H1 (cell line): ENCODE results near the gene A4GALT. TPM values are rescaled to one million over a fixed set of nuclear protein-coding genes. Genes with fewer than 3 reads are reported as not detected.

Experiments
- CTCF ChIA-PET: fragments of 300-600 bp; sonication (Branson Sonifier 250); formaldehyde crosslinking; loops from one replicate; lab custom pipeline; 2021; ENCODE audit not compliant: partially characterized antibody; lab: Charles Lee
- POLR2A ChIA-PET: fragments of 300-600 bp; sonication (Branson Sonifier 250); formaldehyde crosslinking; loops from one replicate; lab custom pipeline; 2021; ENCODE audit warnings: inconsistent platforms; ENCODE audit not compliant: partially characterized antibody; lab: Charles Lee
- DNase-seq, 2 experiments: peaks; one replicate each; pipeline versions ENCODE4 v3.0.0 to v3.0.0-alpha.2; 2010 to 2022; ENCODE audit warnings: low spot score in 2 of 2, low read depth in 1 of 2, mixed read lengths in 1 of 2
- FAIRE-seq: peaks from 2 replicates; lab custom pipeline; 2011; peaks lifted over from hg19 to GRCh38; lab: Jason Lieb, UNC
- H2AFZ ChIP-seq: 2 replicates; pipeline ENCODE4 v1.8.1; 2012; ENCODE audit warnings: low read length, inconsistent platforms
- H2AK5ac ChIP-seq: 2 replicates; pipeline ENCODE4 v1.6.1; 2013; ENCODE audit warnings: low read depth, low read length
- H2BK120ac ChIP-seq: replicated peaks from 2 replicates; pipeline ENCODE3; 2013; ENCODE audit warnings: low read depth, low read length, inconsistent platforms
- H2BK12ac ChIP-seq: 2 replicates; pipeline ENCODE4 v1.6.1; 2013; ENCODE audit warnings: low read depth, low read length
- H2BK15ac ChIP-seq: 2 replicates; pipeline ENCODE4 v1.6.1; 2013; ENCODE audit warnings: low read length
- H2BK20ac ChIP-seq: 2 replicates; pipeline ENCODE4 v1.6.1; 2013; ENCODE audit warnings: low read length
- H2BK5ac ChIP-seq: 2 replicates; pipeline ENCODE4 v1.6.1; 2013; ENCODE audit warnings: low read depth, low read length
- H3K14ac ChIP-seq: 2 replicates; pipeline ENCODE4 v1.6.1; 2013; ENCODE audit warnings: inconsistent platforms; ENCODE audit not compliant: insufficient read length
- H3K18ac ChIP-seq: 2 replicates; pipeline ENCODE4 v1.6.1; 2013; ENCODE audit warnings: low read length; ENCODE audit errors: extremely low read depth
- H3K23ac ChIP-seq: 2 replicates; pipeline ENCODE4 v1.6.1; 2013; ENCODE audit warnings: inconsistent platforms; ENCODE audit not compliant: insufficient read length
- H3K23me2 ChIP-seq: 2 replicates; pipeline ENCODE4 v1.6.1; 2013; ENCODE audit warnings: low read depth, low read length
- H3K27ac ChIP-seq: 2 replicates; pipeline ENCODE4 v1.6.1; 2011; ENCODE audit warnings: low read depth, low read length, inconsistent platforms
- H3K27me3 ChIP-seq, 4 experiments: replicated peaks in 1 of 4; 1 replicate in 1 of 4; 2 replicates in 3 of 4; pipeline versions ENCODE4 v1.6.1 to v1.8.1; 2011 to 2013; ENCODE audit warnings: low read length in 3 of 4, mild to moderate bottlenecking in 3 of 4, inconsistent platforms in 2 of 4, mixed read lengths in 2 of 4, moderate library complexity in 1 of 4; ENCODE audit not compliant: control insufficient read depth in 3 of 4, insufficient read depth in 3 of 4; ENCODE audit errors: extremely low read depth in 1 of 4
- H3K36me3 ChIP-seq, 4 experiments: 2 replicates each; pipeline versions ENCODE4 v1.6.1 to v1.8.1; 2011 to 2013; ENCODE audit warnings: mild to moderate bottlenecking in 4 of 4, low read length in 3 of 4, moderate library complexity in 2 of 4, control low read depth in 1 of 4, inconsistent platforms in 1 of 4; ENCODE audit not compliant: insufficient read depth in 4 of 4, control insufficient read depth in 2 of 4
- H3K4ac ChIP-seq: replicated peaks from 2 replicates; pipeline ENCODE3; 2013; ENCODE audit warnings: low read length, low read depth, mixed read lengths, inconsistent platforms; ENCODE audit not compliant: insufficient read length
- H3K4me1 ChIP-seq, 4 experiments: replicated peaks in 1 of 4; 1 replicate in 1 of 4; 2 replicates in 3 of 4; pipeline versions ENCODE4 v1.6.1 to v1.8.1; 2011 to 2013; ENCODE audit warnings: low read length in 3 of 4, inconsistent platforms in 2 of 4, mixed read lengths in 1 of 4; ENCODE audit not compliant: insufficient read depth in 4 of 4, control insufficient read depth in 3 of 4
- H3K4me2 ChIP-seq, 2 experiments: 2 replicates each; pipeline versions ENCODE4 v1.6.1 to v1.8.1; 2011 to 2013; ENCODE audit warnings: low read depth in 2 of 2, low read length in 2 of 2, control low read depth in 1 of 2, inconsistent platforms in 1 of 2, mild to moderate bottlenecking in 1 of 2; ENCODE audit not compliant: insufficient read depth in 1 of 2
- H3K4me3 ChIP-seq, 4 experiments: fragments of 200-600, 300-600 bp in 1 of 4; sonication (generic), shearing (Covaris generic), sonication (Bioruptor Twin) in 1 of 4; 2 replicates each; pipeline versions ENCODE4 v1.5.1 to v1.8.1; 2011 to 2016; ENCODE audit warnings: low read length in 4 of 4, low read depth in 3 of 4, control low read depth in 2 of 4, inconsistent platforms in 2 of 4, mild to moderate bottlenecking in 2 of 4, mixed read lengths in 1 of 4, moderate library complexity in 1 of 4; ENCODE audit not compliant: insufficient read depth in 2 of 4; ENCODE audit errors: extremely low read depth in 1 of 4
- H3K56ac ChIP-seq: replicated peaks from 2 replicates; pipeline ENCODE3; 2013; ENCODE audit warnings: low read depth, mild to moderate bottlenecking, mixed read lengths, low read length, inconsistent platforms; ENCODE audit not compliant: insufficient read length
- H3K79me1 ChIP-seq: 2 replicates; pipeline ENCODE4 v1.6.1; 2013; ENCODE audit warnings: low read depth, low read length, control low read depth
- H3K79me2 ChIP-seq, 2 experiments: 2 replicates each; pipeline versions ENCODE4 v1.6.1 to v1.8.1; 2012 to 2013; ENCODE audit warnings: low read length in 2 of 2, mild to moderate bottlenecking in 2 of 2, inconsistent platforms in 1 of 2; ENCODE audit not compliant: insufficient read depth in 2 of 2, control insufficient read depth in 1 of 2
- H3K9ac ChIP-seq, 4 experiments: replicated peaks in 1 of 4; 1 replicate in 1 of 4; 2 replicates in 3 of 4; pipeline versions ENCODE4 v1.6.1 to v1.8.1; 2011 to 2013; ENCODE audit warnings: low read depth in 3 of 4, low read length in 3 of 4, control low read depth in 2 of 4, mild to moderate bottlenecking in 2 of 4, moderate library complexity in 2 of 4, inconsistent platforms in 1 of 4; ENCODE audit errors: extremely low read depth in 1 of 4
- H3K9me3 ChIP-seq, 2 experiments: 2 replicates each; pipeline versions ENCODE4 v1.6.1 to v1.8.1; 2012 to 2013; ENCODE audit warnings: mild to moderate bottlenecking in 2 of 2, moderate library complexity in 2 of 2, control low read depth in 1 of 2, inconsistent platforms in 1 of 2, low read depth in 1 of 2, low read length in 1 of 2, mixed read lengths in 1 of 2; ENCODE audit not compliant: insufficient read depth in 2 of 2
- H4K20me1 ChIP-seq, 2 experiments: replicated peaks in 1 of 2; 2 replicates each; pipeline versions ENCODE3 to v1.8.1; 2011 to 2013; ENCODE audit warnings: inconsistent platforms in 2 of 2, low read length in 2 of 2, mild to moderate bottlenecking in 1 of 2; ENCODE audit not compliant: insufficient read depth in 2 of 2, control insufficient read depth in 1 of 2
- H4K5ac ChIP-seq: 2 replicates; pipeline ENCODE4 v1.6.1; 2013; ENCODE audit warnings: low read length, low read depth, mixed read lengths, inconsistent platforms; ENCODE audit not compliant: insufficient read length
- H4K8ac ChIP-seq: 2 replicates; pipeline ENCODE4 v1.8.0; 2013; ENCODE audit warnings: mild to moderate bottlenecking, moderate library complexity, low read length, inconsistent platforms; ENCODE audit not compliant: insufficient read depth; ENCODE audit errors: extremely low read depth
- H4K91ac ChIP-seq: replicated peaks from 2 replicates; pipeline ENCODE3; 2013; ENCODE audit warnings: low read length, mixed read lengths, inconsistent platforms; ENCODE audit not compliant: insufficient read length
- CTCF ChIP-seq, 3 experiments: IDR thresholded peaks; 1 replicate in 2 of 3; 2 replicates in 1 of 3; pipeline versions ENCODE4 v1.5.1 to v1.6.1; 2011; ENCODE audit warnings: low read length in 3 of 3, mild to moderate bottlenecking in 3 of 3, inconsistent platforms in 2 of 3, low read depth in 1 of 3, moderate library complexity in 1 of 3; ENCODE audit not compliant: insufficient read depth in 1 of 3; ENCODE audit errors: control extremely low read depth in 1 of 3
- EGR1 ChIP-seq: IDR thresholded peaks from 2 replicates; pipeline ENCODE4 v1.6.1; 2011; ENCODE audit warnings: low read depth, low read length, borderline replicate concordance
- FOSL1 ChIP-seq: IDR thresholded peaks from 2 replicates; pipeline ENCODE4 v1.6.1; 2011; ENCODE audit warnings: mild to moderate bottlenecking, low read depth, low read length, moderate library complexity; ENCODE audit not compliant: insufficient read depth
- GABPA ChIP-seq: IDR thresholded peaks from 2 replicates; pipeline ENCODE4 v1.6.1; 2011; ENCODE audit warnings: mild to moderate bottlenecking, low read length, moderate library complexity, borderline replicate concordance; ENCODE audit not compliant: insufficient read depth
- PHF8 ChIP-seq: fragments of 200-600 bp; sonication (generic); conservative IDR thresholded peaks from 2 replicates; pipeline ENCODE4 v1.7.1; 2012; ENCODE audit warnings: low read depth, mild to moderate bottlenecking, inconsistent platforms, low read length, moderate library complexity
- POLR2A ChIP-seq, 2 experiments: IDR thresholded peaks; 1 replicate in 1 of 2; 2 replicates in 1 of 2; pipeline ENCODE4 v1.6.1; 2011; ENCODE audit warnings: low read depth in 2 of 2, low read length in 2 of 2, mild to moderate bottlenecking in 2 of 2; ENCODE audit errors: control extremely low read depth in 1 of 2
- RNF2 ChIP-seq: fragments of 200-900, 300-1000 bp; sonication (generic); IDR thresholded peaks from 2 replicates; pipeline ENCODE4 v1.7.1; 2016; ENCODE audit warnings: borderline replicate concordance, low read depth, mild to moderate bottlenecking, antibody characterized with exemption, low read length; ENCODE audit not compliant: poor library complexity, severe bottlenecking; ENCODE audit errors: missing control alignments
- SIRT6 ChIP-seq: IDR thresholded peaks from one replicate; pipeline ENCODE4 v1.7.1; 2012; ENCODE audit warnings: low read length, inconsistent platforms
- SIX5 ChIP-seq: IDR thresholded peaks from 2 replicates; pipeline ENCODE4 v1.6.1; 2011; ENCODE audit warnings: mild to moderate bottlenecking, low read depth, low read length
- SP4 ChIP-seq: IDR thresholded peaks from 2 replicates; pipeline ENCODE4 v1.6.1; 2012; ENCODE audit warnings: low read length, inconsistent platforms
- TAF1 ChIP-seq: IDR thresholded peaks from 2 replicates; pipeline ENCODE4 v1.6.1; 2011; ENCODE audit warnings: mild to moderate bottlenecking, low read depth, low read length
- YY1 ChIP-seq: IDR thresholded peaks from 2 replicates; pipeline ENCODE4 v1.6.1; 2011; ENCODE audit warnings: low read depth, mild to moderate bottlenecking, low read length
- WGBS, 2 experiments: shearing (Covaris generic) in 1 of 2; methylation state at CpG; one replicate each; pipeline versions ENCODE4 v1.1.6 to v1.1.7; 2013 to 2015; ENCODE audit warnings: low lambda C conversion rate in 2 of 2, mixed read lengths in 2 of 2, inconsistent platforms in 1 of 2, low coverage in 1 of 2, missing lambda C conversion rate in 1 of 2; ENCODE audit not compliant: insufficient replicate concordance in 2 of 2, insufficient coverage in 1 of 2, insufficient read length in 1 of 2; ENCODE audit errors: extremely low coverage in 1 of 2, missing lambda C conversion rate in 1 of 2; 5-methylcytosine and 5-hydroxymethylcytosine counted together
- polyA plus RNA-seq, 7 experiments: library from polyadenylated mRNA; depleted of rRNA in 3 of 7; stranded (reverse) in 5 of 7; unstranded in 2 of 7; fragments of >200 nt in 5 of 7; fragments of 200-250 nt in 2 of 7; gene quantifications; 1 replicate in 5 of 7; 2 replicates in 1 of 7; 4 replicates in 1 of 7; pipeline versions ENCODE4 v1.2.1 to v1.2.3, GENCODE V29; 2011 to 2013; ENCODE audit warnings: missing spikeins in 2 of 7, mixed read lengths in 2 of 7
- total RNA-seq: library from RNA; stranded (reverse); fragmentation: NEBNext Ultra II Directional; extraction: Animal tissue kit (Norgen Biotek cat#: 25700); gene quantifications from 2 replicates; pipeline ENCODE4 v1.2.1, GENCODE V29; 2021

Gene A4GALT
- total and polyA plus RNA-seq, 2 of the 8 experiments (the other 6 are each of a cell fraction or from before 2014, with no cell fraction given), result 7.2 to 13.8 TPM

- Histone ChIP-seq H3K18ac (no peak overlapping the region), H3K56ac (no peak overlapping the region), H3K36me3 (no peaks in the 10 kb centered on the region), H2BK15ac (no peak overlapping the region), H3K27ac (no peak overlapping the region), H2BK12ac (0 out of 2 replicates have a peak overlapping the region, but pooled peaks have one; percentile 45), H3K4me3 (peak overlapping the region in 3 of 4 experiments; percentile 82 to 92 (median 87); a peak in 3 of 8 replicates), H2AK5ac (no peak overlapping the region; the same call in 1 of the 2 replicates), H2BK5ac (no peak overlapping the region), H2AFZ (no peak overlapping the region), H2BK20ac (no peak overlapping the region), H3K27me3 (peaks cover 0 to 2% (median 0%) of the 10 kb centered on the region in 4 experiments; a peak in 1 of 7 replicates), H4K20me1 (peaks cover 9 to 10% of the 10 kb centered on the region in 2 experiments), H3K23me2 (peaks cover 8% of the 10 kb centered on the region), H3K14ac (no peak overlapping the region), H3K9ac (no peak overlapping the region), H2BK120ac (no peak overlapping the region), H4K91ac (no peak overlapping the region), H4K5ac (no peak overlapping the region), H4K8ac (no peak overlapping the region), H3K4me2 (peak overlapping the region; percentile 93 to 99), H3K9me3 (no peaks in the 10 kb centered on the region), H3K79me1 (peaks cover 22% of the 10 kb centered on the region), H3K79me2 (peaks cover 0 to 34% of the 10 kb centered on the region in 2 experiments; a peak in 2 of 4 replicates), H3K4ac (no peak overlapping the region), H3K4me1 (peaks cover 5 to 28% (median 20%) of the 10 kb centered on the region in 4 experiments), H3K23ac (no peak overlapping the region)
- 88% methylated on average over 4 of the region's 4 CpGs; no CpG with 5 or more reads in 1 of the 2 experiments for WGBS, 2 experiments
- FAIRE-seq, result no peak
- ChIA-PET CTCF (interaction anchor here (1.4 kb wide), 1 partner anchor 526 kb away, joined by 3 read pairs; no protein-coding TSS in a partner anchor), POLR2A (interaction anchor here (1.3 to 9.4 kb wide), 2 partner anchors 13 to 33 kb away, joined by 3 to 74 read pairs; partner anchors contain the start of gene POLDIP3)
- no peak for DNase-seq
- TF ChIP-seq RNF2 (no peak), SIRT6 (no peak), CTCF (IDR thresholded peaks at IDR 0.05; ENCODE audit: control extremely low read depth in 1 of 3, insufficient read depth in 1 of 3, low read depth in 1 of 3, low read length in 3 of 3) (no peak), YY1 (no peak), FOSL1 (no peak), PHF8 (no peak), SIX5 (no peak), GABPA (no peak), EGR1 (no peak), POLR2A (IDR thresholded peaks at IDR 0.05; ENCODE audit: control extremely low read depth in 1 of 2, low read depth in 2 of 2, low read length in 2 of 2) (no peak), SP4 (no peak), TAF1 (no peak)
Observed at GRCh38 chr22:42648017-42648367, 72.7 kb downstream of the A4GALT start.
